Keratinocyte (primary cell): ENCODE measurements around the gene CDC42.

Source experiments
- EZH2 ChIP-seq: IDR thresholded peaks from one replicate; pipeline ENCODE4 v1.6.1; 2012; ENCODE audit warnings: inconsistent platforms, mild to moderate bottlenecking, low read length, moderate library complexity
- TF ChIP-seq, protein P1 (sequence below), 3 experiments: IDR thresholded peaks in 1 of 3; conservative IDR thresholded peaks in 1 of 3; optimal IDR thresholded peaks in 1 of 3; 2 replicates in 2 of 3; 3 replicates in 1 of 3; pipeline versions ENCODE3 to v1.5.1; 2011; ENCODE audit warnings: low read length in 3 of 3, mild to moderate bottlenecking in 3 of 3, moderate library complexity in 2 of 3, control low read depth in 1 of 3, inconsistent platforms in 1 of 3; ENCODE audit not compliant: insufficient read depth in 2 of 3; ENCODE audit errors: extremely low read depth in 1 of 3

DNA sequence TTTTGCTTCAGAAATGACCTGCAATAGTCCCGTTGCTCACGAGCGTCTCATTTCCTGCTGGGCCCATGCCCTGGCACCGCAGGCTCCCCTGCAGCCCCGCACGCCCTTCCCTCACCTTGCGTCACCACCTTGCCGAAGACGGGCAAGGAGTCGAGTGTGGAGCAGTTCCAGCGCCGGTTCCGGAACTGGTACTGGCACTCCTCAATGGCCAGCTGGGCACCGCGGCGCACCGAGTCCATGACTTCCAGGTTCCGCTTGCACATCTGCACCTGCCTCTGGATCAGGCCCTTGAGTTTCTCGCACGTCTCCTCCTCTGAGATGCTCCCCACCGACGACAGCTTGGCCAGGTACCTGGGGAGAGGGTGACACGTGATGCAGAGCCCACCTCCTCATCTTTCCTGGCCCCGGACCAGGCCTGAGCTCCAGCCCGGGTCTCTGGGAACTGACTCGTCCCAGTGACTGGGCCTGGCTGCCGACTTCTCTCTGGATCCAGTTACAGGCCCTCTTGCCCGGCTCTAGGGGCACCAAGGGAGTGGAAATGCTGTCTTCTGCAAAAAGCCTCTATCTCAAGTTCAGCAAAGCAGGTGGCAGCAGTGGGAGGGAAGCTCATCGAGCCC is 77.1 kb downstream of the CDC42 start:
- TF ChIP-seq, protein P1, sequence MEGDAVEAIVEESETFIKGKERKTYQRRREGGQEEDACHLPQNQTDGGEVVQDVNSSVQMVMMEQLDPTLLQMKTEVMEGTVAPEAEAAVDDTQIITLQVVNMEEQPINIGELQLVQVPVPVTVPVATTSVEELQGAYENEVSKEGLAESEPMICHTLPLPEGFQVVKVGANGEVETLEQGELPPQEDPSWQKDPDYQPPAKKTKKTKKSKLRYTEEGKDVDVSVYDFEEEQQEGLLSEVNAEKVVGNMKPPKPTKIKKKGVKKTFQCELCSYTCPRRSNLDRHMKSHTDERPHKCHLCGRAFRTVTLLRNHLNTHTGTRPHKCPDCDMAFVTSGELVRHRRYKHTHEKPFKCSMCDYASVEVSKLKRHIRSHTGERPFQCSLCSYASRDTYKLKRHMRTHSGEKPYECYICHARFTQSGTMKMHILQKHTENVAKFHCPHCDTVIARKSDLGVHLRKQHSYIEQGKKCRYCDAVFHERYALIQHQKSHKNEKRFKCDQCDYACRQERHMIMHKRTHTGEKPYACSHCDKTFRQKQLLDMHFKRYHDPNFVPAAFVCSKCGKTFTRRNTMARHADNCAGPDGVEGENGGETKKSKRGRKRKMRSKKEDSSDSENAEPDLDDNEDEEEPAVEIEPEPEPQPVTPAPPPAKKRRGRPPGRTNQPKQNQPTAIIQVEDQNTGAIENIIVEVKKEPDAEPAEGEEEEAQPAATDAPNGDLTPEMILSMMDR (optimal IDR thresholded peaks at IDR 0.05 in 1 of 3, IDR thresholded peaks at IDR 0.05 in 1 of 3, conservative IDR thresholded peaks at IDR 0.05 in 1 of 3; ENCODE audit: extremely low read depth in 1 of 3, insufficient read depth in 2 of 3, low read length in 3 of 3): no peak
- TF ChIP-seq EZH2: no peak
